Panc1 (cell line): ENCODE measurements around the gene LRRC30. TPM values are rescaled to one million over a fixed set of nuclear protein-coding genes. Genes with fewer than 3 reads are reported as not detected.

Experiments
- ATAC-seq: fragments of 200-7000 bp; cut with Tn5 transposase; 2 replicates; pipeline ENCODE4 v1.9.1; 2020; ENCODE audit warnings: mild to moderate bottlenecking, moderate library complexity
- BruUV-seq: library from RNA; stranded (reverse); fragments of 400-500 nt; replicated peaks from 2 replicates; lab custom pipeline; 2021; lab: Mats Ljungman, UMichigan
- CTCF ChIA-PET: fragments of 300-600 bp; sonication (Branson Sonifier 250); formaldehyde crosslinking; loops from one replicate; lab custom pipeline; 2022; ENCODE audit warnings: antibody characterized with exemption; lab: Charles Lee
- POLR2A ChIA-PET: fragments of 300-600 bp; sonication (Branson Sonifier 250); formaldehyde crosslinking; loops from one replicate; lab custom pipeline; 2022; ENCODE audit warnings: antibody characterized with exemption; lab: Charles Lee
- DNase-seq: peaks from one replicate; pipeline ENCODE4 v3.0.0-alpha.2; 2010; ENCODE audit warnings: low read depth, low spot score
- H3K27ac ChIP-seq: 2 replicates; pipeline ENCODE4 v1.5.1; 2011; ENCODE audit warnings: mild to moderate bottlenecking, low read length, inconsistent platforms
- H3K27me3 ChIP-seq: fragments of 200-500 bp; sonication (Bioruptor generic); 2 replicates; pipeline ENCODE4 v1.6.0; 2014; ENCODE audit warnings: low read length, inconsistent platforms; ENCODE audit not compliant: control insufficient read depth, insufficient read depth
- H3K36me3 ChIP-seq: fragments of 200-500 bp; sonication (Bioruptor generic); 2 replicates; pipeline ENCODE4 v1.5.1; 2014; ENCODE audit warnings: inconsistent platforms, mild to moderate bottlenecking, low read length, moderate library complexity; ENCODE audit not compliant: control insufficient read depth, insufficient read depth
- H3K4me1 ChIP-seq: 2 replicates; pipeline ENCODE4 v1.5.1; 2011; ENCODE audit warnings: inconsistent platforms, mild to moderate bottlenecking, low read length, moderate library complexity; ENCODE audit not compliant: control insufficient read depth, insufficient read depth
- H3K4me3 ChIP-seq, 2 experiments: 2 replicates each; pipeline ENCODE4 v1.5.1; 2011 to 2012; ENCODE audit warnings: low read depth in 2 of 2, low read length in 2 of 2, mild to moderate bottlenecking in 2 of 2, inconsistent platforms in 1 of 2, moderate library complexity in 1 of 2
- H3K9me3 ChIP-seq: fragments of 200-500 bp; sonication (Bioruptor generic); 2 replicates; pipeline ENCODE4 v1.5.1; 2014; ENCODE audit warnings: low read depth, mild to moderate bottlenecking, inconsistent platforms, low read length, moderate library complexity; ENCODE audit not compliant: control insufficient read depth, insufficient read depth
- CTCF ChIP-seq: fragments of 450-650 bp; IDR thresholded peaks from 2 replicates; pipeline ENCODE4 v1.5.1; 2017; ENCODE audit warnings: mild to moderate bottlenecking
- POLR2AphosphoS5 ChIP-seq: IDR thresholded peaks from 2 replicates; pipeline ENCODE4 v1.6.1; 2012; ENCODE audit warnings: mild to moderate bottlenecking, low read depth, low read length, moderate library complexity
- SIN3A ChIP-seq: IDR thresholded peaks from 2 replicates; pipeline ENCODE4 v1.6.1; 2012; ENCODE audit warnings: low read depth, mild to moderate bottlenecking, low read length, moderate library complexity, borderline replicate concordance; ENCODE audit not compliant: insufficient read depth
- TCF7L2 ChIP-seq: IDR thresholded peaks from 2 replicates; pipeline ENCODE4 v1.6.1; 2011; ENCODE audit warnings: mild to moderate bottlenecking, low read depth, low read length, inconsistent platforms
- in situ Hi-C: cut with HindIII; loops from 2 replicates; pipeline ENCODE4 v1.10.0; 2016; ENCODE audit warnings: low sequenced_read_pairs, low pct_unique_long_range_greater_than_20kb
- intact Hi-C: fragments of 100-400 bp; cut with micrococcal nuclease; formaldehyde crosslinking; loops from one replicate; pipeline ENCODE4 v1.10.0; 2022; ENCODE audit not compliant: unreplicated experiment
- total RNA-seq: library from RNA; stranded (reverse); gene quantifications from one replicate; pipeline ENCODE4 v1.2.1, GENCODE V29; 2021; ENCODE audit not compliant: unreplicated experiment
- TF ChIP-seq, protein P1 (sequence below), 2 experiments: IDR thresholded peaks; 2 replicates each; pipeline ENCODE4 v1.6.1; 2011 to 2012; ENCODE audit warnings: low read depth in 2 of 2, control low read depth in 1 of 2, low read length in 1 of 2, mild to moderate bottlenecking in 1 of 2, moderate library complexity in 1 of 2; ENCODE audit not compliant: insufficient read depth in 1 of 2

LRRC30 gene
- total RNA-seq, 1 experiment from 2014 or later = not detected

DNA sequence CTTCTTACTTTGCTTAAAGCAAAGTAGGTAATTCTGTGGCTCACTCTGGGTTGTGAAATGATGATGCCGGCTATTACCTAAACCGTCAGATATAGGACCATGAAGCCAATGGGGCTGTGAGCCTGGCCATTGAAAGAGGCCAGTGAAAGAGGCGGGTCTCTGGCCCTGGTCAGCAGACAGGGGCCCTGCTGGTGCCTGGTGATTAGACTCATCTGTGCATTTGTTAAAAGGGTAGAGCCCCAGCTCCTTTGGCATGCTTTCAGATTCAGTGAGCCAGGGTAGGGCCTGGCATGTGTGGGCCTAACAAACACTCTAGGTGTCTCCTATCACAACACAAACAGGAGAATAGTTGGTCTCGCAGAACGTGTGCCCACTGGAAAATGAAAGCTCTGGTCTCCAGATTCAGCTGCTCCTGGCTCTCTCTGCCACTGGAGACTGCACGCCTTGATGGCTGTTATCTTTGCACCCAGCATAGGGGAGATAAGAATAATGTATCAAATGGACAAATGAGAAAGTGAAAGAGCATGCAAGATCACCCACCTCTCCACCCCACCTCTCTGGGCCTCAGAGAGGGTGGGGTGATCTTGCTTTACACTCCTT is 6.9 kb downstream of the LRRC30 start:
- Histone ChIP-seq H3K27me3 (no peaks in the 10 kb centered on the region), H3K4me3 (no peak overlapping the region), H3K27ac (no peak overlapping the region), H3K9me3 (no peaks in the 10 kb centered on the region), H3K36me3 (no peaks in the 10 kb centered on the region), H3K4me1 (no peaks in the 10 kb centered on the region)
- CTCF ChIA-PET = no interaction called here
- no peak for DNase-seq
- TF ChIP-seq TCF7L2 (no peak), SIN3A (no peak), POLR2AphosphoS5 (no peak)
- TF ChIP-seq, protein P1, sequence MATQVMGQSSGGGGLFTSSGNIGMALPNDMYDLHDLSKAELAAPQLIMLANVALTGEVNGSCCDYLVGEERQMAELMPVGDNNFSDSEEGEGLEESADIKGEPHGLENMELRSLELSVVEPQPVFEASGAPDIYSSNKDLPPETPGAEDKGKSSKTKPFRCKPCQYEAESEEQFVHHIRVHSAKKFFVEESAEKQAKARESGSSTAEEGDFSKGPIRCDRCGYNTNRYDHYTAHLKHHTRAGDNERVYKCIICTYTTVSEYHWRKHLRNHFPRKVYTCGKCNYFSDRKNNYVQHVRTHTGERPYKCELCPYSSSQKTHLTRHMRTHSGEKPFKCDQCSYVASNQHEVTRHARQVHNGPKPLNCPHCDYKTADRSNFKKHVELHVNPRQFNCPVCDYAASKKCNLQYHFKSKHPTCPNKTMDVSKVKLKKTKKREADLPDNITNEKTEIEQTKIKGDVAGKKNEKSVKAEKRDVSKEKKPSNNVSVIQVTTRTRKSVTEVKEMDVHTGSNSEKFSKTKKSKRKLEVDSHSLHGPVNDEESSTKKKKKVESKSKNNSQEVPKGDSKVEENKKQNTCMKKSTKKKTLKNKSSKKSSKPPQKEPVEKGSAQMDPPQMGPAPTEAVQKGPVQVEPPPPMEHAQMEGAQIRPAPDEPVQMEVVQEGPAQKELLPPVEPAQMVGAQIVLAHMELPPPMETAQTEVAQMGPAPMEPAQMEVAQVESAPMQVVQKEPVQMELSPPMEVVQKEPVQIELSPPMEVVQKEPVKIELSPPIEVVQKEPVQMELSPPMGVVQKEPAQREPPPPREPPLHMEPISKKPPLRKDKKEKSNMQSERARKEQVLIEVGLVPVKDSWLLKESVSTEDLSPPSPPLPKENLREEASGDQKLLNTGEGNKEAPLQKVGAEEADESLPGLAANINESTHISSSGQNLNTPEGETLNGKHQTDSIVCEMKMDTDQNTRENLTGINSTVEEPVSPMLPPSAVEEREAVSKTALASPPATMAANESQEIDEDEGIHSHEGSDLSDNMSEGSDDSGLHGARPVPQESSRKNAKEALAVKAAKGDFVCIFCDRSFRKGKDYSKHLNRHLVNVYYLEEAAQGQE (IDR thresholded peaks at IDR 0.05; ENCODE audit: insufficient read depth in 1 of 2, low read depth in 2 of 2, low read length in 1 of 2) = no peak
- intact Hi-C loops (no loop called here), in situ Hi-C loops (no loop called here)
- POLR2A ChIA-PET = no interaction called here
- BruUV-seq = no TSS peak
- ATAC-seq = no peak

- DNase-seq (no peak), ATAC-seq (no peak)
- ChIA-PET CTCF (no interaction called here), POLR2A (no interaction called here)
- Histone ChIP-seq H3K4me3 (no peak overlapping the region), H3K27ac (no peak overlapping the region), H3K27me3 (no peaks in the 10 kb centered on the region), H3K4me1 (no peaks in the 10 kb centered on the region), H3K36me3 (no peaks in the 10 kb centered on the region), H3K9me3 (no peaks in the 10 kb centered on the region)
- in situ Hi-C loops = no loop called here
- TF ChIP-seq CTCF = no peak
- no peak for TF ChIP-seq POLR2AphosphoS5
- TF ChIP-seq SIN3A = no peak
- TF ChIP-seq, protein P1 (IDR thresholded peaks at IDR 0.05; ENCODE audit: insufficient read depth in 1 of 2, low read depth in 2 of 2, low read length in 1 of 2) = no peak
- no peak for TF ChIP-seq TCF7L2
- intact Hi-C loops = no loop called here
- no TSS peak for BruUV-seq
Observed at GRCh38 chr18:7242926-7243325, 12.0 kb downstream of the LRRC30 start.
